KMS-11 (cell line): ENCODE measurements around the gene PELI3.

Experiments used
- H2AFZ ChIP-seq: fragments of 200-600 bp; sonication (generic); 2 replicates; pipeline ENCODE4 v1.6.1; 2016; ENCODE audit warnings: antibody characterized with exemption, mixed run types, low read depth
- H3K27ac ChIP-seq: fragments of 200-600 bp; sonication (generic); 2 replicates; pipeline ENCODE4 v1.6.1; 2016; ENCODE audit warnings: mild to moderate bottlenecking, mixed run types
- H3K27me3 ChIP-seq: fragments of 200-600 bp; sonication (generic); 2 replicates; pipeline ENCODE4 v1.6.1; 2017; ENCODE audit warnings: mild to moderate bottlenecking, low read depth, mixed run types, moderate library complexity; ENCODE audit not compliant: insufficient read depth
- H3K36me3 ChIP-seq: fragments of 200-600 bp; sonication (generic); 2 replicates; pipeline ENCODE4 v1.6.1; 2017; ENCODE audit warnings: mild to moderate bottlenecking, mixed run types; ENCODE audit not compliant: insufficient read depth
- H3K4me1 ChIP-seq: fragments of 200-600 bp; sonication (generic); 2 replicates; pipeline ENCODE4 v1.6.1; 2016; ENCODE audit warnings: mild to moderate bottlenecking, low read depth, mixed run types; ENCODE audit not compliant: poor library complexity, severe bottlenecking
- H3K4me2 ChIP-seq: fragments of 200-600 bp; sonication (generic); 2 replicates; pipeline ENCODE4 v1.7.0; 2016; ENCODE audit warnings: mild to moderate bottlenecking, mixed run types
- H3K4me3 ChIP-seq: fragments of 200-600 bp; sonication (generic); IDR thresholded peaks from 2 replicates; pipeline ENCODE4 v1.6.1; 2017; ENCODE audit warnings: low read depth, low read length, mixed read lengths; ENCODE audit not compliant: insufficient read depth
- H3K79me2 ChIP-seq: fragments of 200-600 bp; sonication (generic); 2 replicates; pipeline ENCODE4 v1.6.1; 2016; ENCODE audit warnings: low read depth, mixed run types; ENCODE audit not compliant: insufficient read depth
- H3K9ac ChIP-seq: fragments of 200-600 bp; sonication (generic); 2 replicates; pipeline ENCODE4 v1.6.1; 2016; ENCODE audit warnings: mild to moderate bottlenecking, mixed run types
- H4K20me1 ChIP-seq: fragments of 200-600 bp; sonication (generic); 2 replicates; pipeline ENCODE4 v1.6.1; 2016; ENCODE audit warnings: mild to moderate bottlenecking, mixed run types; ENCODE audit not compliant: insufficient read depth
- TF ChIP-seq, protein P1 (sequence below): fragments of 200-600 bp; sonication (generic); conservative IDR thresholded peaks from 2 replicates; pipeline ENCODE4 v1.6.1; 2017; ENCODE audit warnings: low read depth, mild to moderate bottlenecking, antibody characterized with exemption, low read length, moderate library complexity, mixed read lengths

Gene PELI3

GRCh38 chr11:66470015-66470414 lies 3.3 kb downstream of the PELI3 start:
- H2AFZ ChIP-seq = no peak overlapping the region
- no peaks in the 10 kb centered on the region for H3K79me2 ChIP-seq
- H4K20me1 ChIP-seq = no peaks in the 10 kb centered on the region
- H3K9ac ChIP-seq = no peak overlapping the region
- no peak overlapping the region for H3K27ac ChIP-seq
- H3K4me2 ChIP-seq = no peak overlapping the region
- TF ChIP-seq, protein P1, sequence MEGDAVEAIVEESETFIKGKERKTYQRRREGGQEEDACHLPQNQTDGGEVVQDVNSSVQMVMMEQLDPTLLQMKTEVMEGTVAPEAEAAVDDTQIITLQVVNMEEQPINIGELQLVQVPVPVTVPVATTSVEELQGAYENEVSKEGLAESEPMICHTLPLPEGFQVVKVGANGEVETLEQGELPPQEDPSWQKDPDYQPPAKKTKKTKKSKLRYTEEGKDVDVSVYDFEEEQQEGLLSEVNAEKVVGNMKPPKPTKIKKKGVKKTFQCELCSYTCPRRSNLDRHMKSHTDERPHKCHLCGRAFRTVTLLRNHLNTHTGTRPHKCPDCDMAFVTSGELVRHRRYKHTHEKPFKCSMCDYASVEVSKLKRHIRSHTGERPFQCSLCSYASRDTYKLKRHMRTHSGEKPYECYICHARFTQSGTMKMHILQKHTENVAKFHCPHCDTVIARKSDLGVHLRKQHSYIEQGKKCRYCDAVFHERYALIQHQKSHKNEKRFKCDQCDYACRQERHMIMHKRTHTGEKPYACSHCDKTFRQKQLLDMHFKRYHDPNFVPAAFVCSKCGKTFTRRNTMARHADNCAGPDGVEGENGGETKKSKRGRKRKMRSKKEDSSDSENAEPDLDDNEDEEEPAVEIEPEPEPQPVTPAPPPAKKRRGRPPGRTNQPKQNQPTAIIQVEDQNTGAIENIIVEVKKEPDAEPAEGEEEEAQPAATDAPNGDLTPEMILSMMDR = no peak
- peaks cover 5% of the 10 kb centered on the region for H3K4me1 ChIP-seq
- H3K4me3 ChIP-seq = no peak overlapping the region
- H3K27me3 ChIP-seq = no peaks in the 10 kb centered on the region
- H3K36me3 ChIP-seq = no peaks in the 10 kb centered on the region

GRCh38 chr11:66471142-66471541 lies 4.4 kb downstream of the PELI3 start:
- Histone ChIP-seq H2AFZ (no peak overlapping the region), H4K20me1 (no peaks in the 10 kb centered on the region), H3K79me2 (no peaks in the 10 kb centered on the region), H3K36me3 (no peaks in the 10 kb centered on the region), H3K9ac (no peak overlapping the region), H3K4me3 (no peak overlapping the region), H3K4me1 (peaks cover 5% of the 10 kb centered on the region), H3K27me3 (no peaks in the 10 kb centered on the region), H3K4me2 (no peak overlapping the region), H3K27ac (no peak overlapping the region)
- TF ChIP-seq, protein P1 = no peak

DNA sequence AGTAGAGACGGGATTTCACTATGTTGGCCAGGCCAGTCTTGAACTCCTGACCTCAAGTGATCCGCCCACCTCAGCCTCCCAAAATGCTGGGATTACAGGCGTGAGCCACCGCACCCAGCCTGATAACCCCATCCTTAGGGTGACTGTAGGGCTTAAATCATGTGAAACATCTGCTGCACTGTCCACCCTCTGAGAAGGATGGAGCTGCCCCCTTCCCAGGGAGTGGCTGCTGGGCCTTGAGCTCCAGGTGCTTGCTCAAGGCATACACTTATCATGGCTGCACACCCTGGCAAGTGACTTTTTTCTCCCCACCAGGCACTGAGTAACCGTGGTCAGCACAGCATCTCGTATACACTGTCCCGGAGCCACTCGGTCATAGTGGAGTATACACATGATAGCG lies 5.3 kb downstream of the PELI3 start:
- TF ChIP-seq, protein P1 = no peak
- Histone ChIP-seq H3K27me3 (no peaks in the 10 kb centered on the region), H3K4me3 (no peak overlapping the region)

DNA sequence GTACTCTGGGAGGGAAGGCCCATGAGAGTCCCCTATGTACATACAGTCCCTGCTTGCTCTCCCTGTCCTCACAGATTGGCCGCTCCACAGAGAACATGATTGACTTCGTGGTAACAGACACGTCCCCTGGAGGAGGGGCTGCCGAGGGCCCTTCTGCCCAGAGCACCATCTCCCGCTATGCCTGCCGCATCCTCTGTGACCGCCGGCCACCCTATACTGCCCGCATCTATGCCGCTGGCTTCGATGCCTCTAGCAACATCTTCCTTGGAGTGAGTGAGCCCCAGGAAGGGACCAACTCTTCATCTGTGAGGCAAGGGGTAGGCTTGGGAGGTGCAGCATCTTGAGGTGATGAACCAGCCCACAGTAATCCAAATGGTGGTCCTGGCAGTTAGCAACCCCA lies 6.5 kb downstream of the PELI3 start:
- H4K20me1 ChIP-seq = no peaks in the 10 kb centered on the region
- TF ChIP-seq, protein P1 = no peak
- H2AFZ ChIP-seq = no peak overlapping the region
- H3K9ac ChIP-seq = no peak overlapping the region
- H3K27me3 ChIP-seq = no peaks in the 10 kb centered on the region
- H3K4me3 ChIP-seq = no peak overlapping the region
- no peaks in the 10 kb centered on the region for H3K36me3 ChIP-seq
- no peaks in the 10 kb centered on the region for H3K79me2 ChIP-seq
- H3K27ac ChIP-seq = no peak overlapping the region
- H3K4me1 ChIP-seq = no peaks in the 10 kb centered on the region
- no peak overlapping the region for H3K4me2 ChIP-seq

More for the DNA sequence above, 5.3 kb downstream of the PELI3 start:
- H3K4me2 ChIP-seq = no peak overlapping the region
- H3K36me3 ChIP-seq = no peaks in the 10 kb centered on the region
- H3K27ac ChIP-seq = no peak overlapping the region
- no peak overlapping the region for H2AFZ ChIP-seq
- peaks cover 5% of the 10 kb centered on the region for H3K4me1 ChIP-seq
- H3K9ac ChIP-seq = no peak overlapping the region
- H4K20me1 ChIP-seq = no peaks in the 10 kb centered on the region
- H3K79me2 ChIP-seq = no peaks in the 10 kb centered on the region
